BE2C (cell line): Measurements from ENCODE around the gene ADRB2.

Experiments used
- DNase-seq: peaks from one replicate; pipeline ENCODE4 v3.0.0-alpha.2; 2020
- H3K27me3 ChIP-seq: fragments of 250-450 bp; sonication (Bioruptor Pico); 2 replicates; pipeline ENCODE4 v1.5.1; 2020; ENCODE audit warnings: mild to moderate bottlenecking
- H3K36me3 ChIP-seq: fragments of 250-450 bp; sonication (Bioruptor Pico); 2 replicates; pipeline ENCODE4 v1.5.1; 2020; ENCODE audit warnings: mild to moderate bottlenecking
- H3K4me1 ChIP-seq: fragments of 250-450 bp; sonication (Bioruptor Pico); 2 replicates; pipeline ENCODE4 v1.5.1; 2020
- H3K4me3 ChIP-seq: 2 replicates; pipeline ENCODE4 v1.5.1; 2011; ENCODE audit warnings: low read depth, low read length
- H3K9me3 ChIP-seq: fragments of 250-450 bp; sonication (Bioruptor Pico); 2 replicates; pipeline ENCODE4 v1.5.1; 2020
- CTCF ChIP-seq: IDR thresholded peaks from 2 replicates; pipeline ENCODE4 v1.5.1; 2012; ENCODE audit warnings: mild to moderate bottlenecking, low read depth, low read length

ADRB2 gene

GRCh38 chr5:148808864-148809642, 17.4 kb upstream of the ADRB2 start:
- no peaks in the 10 kb centered on the region for H3K36me3 ChIP-seq
- H3K27me3 ChIP-seq: no peaks in the 10 kb centered on the region
- peak overlapping the region; percentile 56 for H3K4me3 ChIP-seq
- no peaks in the 10 kb centered on the region for H3K9me3 ChIP-seq
- H3K4me1 ChIP-seq: peaks cover 52% of the 10 kb centered on the region
- peak; percentile 84 for DNase-seq
- no peak for TF ChIP-seq CTCF

GRCh38 chr5:148809781-148810524, 16.5 kb upstream of the ADRB2 start:
- H3K36me3 ChIP-seq: no peaks in the 10 kb centered on the region
- H3K4me1 ChIP-seq: peaks cover 45% of the 10 kb centered on the region
- peak overlapping the region; percentile 56 for H3K4me3 ChIP-seq
- H3K27me3 ChIP-seq: no peaks in the 10 kb centered on the region
- H3K9me3 ChIP-seq: no peaks in the 10 kb centered on the region
- TF ChIP-seq CTCF: no peak
- no peak for DNase-seq

- Histone ChIP-seq H3K9me3 (no peaks in the 10 kb centered on the region), H3K4me1 (peaks cover 47% of the 10 kb centered on the region), H3K27me3 (no peaks in the 10 kb centered on the region), H3K36me3 (no peaks in the 10 kb centered on the region), H3K4me3 (no peak overlapping the region)
- DNase-seq: no peak
- no peak for TF ChIP-seq CTCF
Observed at GRCh38 chr5:148810823-148811222, 15.6 kb upstream of the ADRB2 start.

DNA sequence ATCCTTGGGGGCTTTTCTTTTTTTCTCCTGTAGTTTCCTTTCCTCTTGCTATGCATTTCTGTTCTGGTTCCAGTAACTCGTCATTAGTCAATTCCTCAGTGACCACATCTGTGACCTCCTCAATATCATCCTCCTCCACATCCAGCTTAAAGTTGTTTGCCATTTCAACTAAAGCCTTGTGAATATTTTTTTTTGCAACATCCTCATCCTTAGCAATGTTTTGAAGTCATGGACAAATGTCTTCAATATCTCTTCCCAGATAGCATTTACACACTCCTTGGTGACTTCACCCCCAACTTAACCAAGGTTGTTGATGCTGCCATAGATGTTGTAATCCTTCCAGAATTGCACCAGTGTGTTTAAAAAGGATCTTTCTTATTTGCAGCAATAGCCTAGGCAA, 14.7 kb upstream of the ADRB2 start:
- Histone ChIP-seq H3K27me3 (no peaks in the 10 kb centered on the region), H3K4me1 (peaks cover 47% of the 10 kb centered on the region), H3K36me3 (no peaks in the 10 kb centered on the region), H3K9me3 (no peaks in the 10 kb centered on the region), H3K4me3 (no peak overlapping the region)
- TF ChIP-seq CTCF: no peak
- DNase-seq: no peak

DNA sequence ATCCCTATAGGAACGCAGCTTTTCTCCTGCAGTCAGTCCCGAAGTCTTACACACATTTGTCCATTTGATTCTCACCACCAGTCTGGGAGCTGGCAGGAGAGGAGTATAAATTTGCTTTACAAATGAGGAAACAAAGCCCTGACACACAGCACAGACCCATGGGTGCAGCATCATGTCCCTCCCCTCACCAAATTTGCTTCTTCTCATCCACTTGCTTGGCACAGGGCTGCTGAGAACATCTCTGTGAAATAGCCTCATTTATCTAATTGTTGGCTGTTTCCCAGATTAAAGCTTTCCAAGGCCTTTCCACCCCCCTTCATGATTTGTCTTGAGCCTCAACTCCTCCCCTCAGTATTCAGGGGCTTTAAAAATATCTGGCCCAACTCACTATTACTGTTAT, 11.3 kb upstream of the ADRB2 start:
- Histone ChIP-seq H3K27me3 (no peaks in the 10 kb centered on the region), H3K4me3 (no peak overlapping the region), H3K36me3 (no peaks in the 10 kb centered on the region), H3K9me3 (no peaks in the 10 kb centered on the region), H3K4me1 (peaks cover 34% of the 10 kb centered on the region)
- TF ChIP-seq CTCF: no peak
- no peak for DNase-seq

- no peak for DNase-seq
- Histone ChIP-seq H3K36me3 (no peaks in the 10 kb centered on the region), H3K4me3 (no peak overlapping the region), H3K9me3 (no peaks in the 10 kb centered on the region), H3K27me3 (no peaks in the 10 kb centered on the region), H3K4me1 (peaks cover 30% of the 10 kb centered on the region)
- TF ChIP-seq CTCF: no peak
Observed at GRCh38 chr5:148815578-148815977, 10.8 kb upstream of the ADRB2 start.
